DOHH2 (cell line): ENCODE results near the gene GNAO1.

Experiments
- CTCF ChIP-seq: fragments of 200-600 bp; sonication (generic); IDR thresholded peaks from one replicate; pipeline ENCODE4 v1.5.1; 2014; ENCODE audit warnings: antibody characterized with exemption, mild to moderate bottlenecking, low read depth, low read length; ENCODE audit not compliant: poor library complexity, severe bottlenecking
- EZH2phosphoT487 ChIP-seq: fragments of 200-600 bp; sonication (generic); IDR thresholded peaks from 2 replicates; pipeline ENCODE4 v1.6.1; 2017; ENCODE audit warnings: borderline replicate concordance, mild to moderate bottlenecking, antibody characterized with exemption, low read length, moderate library complexity, mixed read lengths

- TF ChIP-seq CTCF, result no peak
- no peak for TF ChIP-seq EZH2phosphoT487
Measured at GRCh38 chr16:56163089-56163488, 28.2 kb upstream of the GNAO1 start.
